Endothelial cell of umbilical vein (primary cell): ENCODE measurements around the gene HYLS1. TPM values are rescaled to one million over a fixed set of nuclear protein-coding genes. Genes with fewer than 3 reads are reported as not detected.

Experiments used
- BruUV-seq: library from RNA; stranded (reverse); fragments of 400-500 nt; replicated peaks from 2 replicates; lab custom pipeline; 2021; lab: Mats Ljungman, UMichigan
- CTCF ChIA-PET: fragments of 300-600, 350-600 bp; sonication (Branson Sonifier 250); formaldehyde crosslinking; loops from one replicate; lab custom pipeline; 2021; ENCODE audit warnings: antibody characterized with exemption, inconsistent platforms; lab: Charles Lee
- POLR2A ChIA-PET: fragments of 300-600, 350-600 bp; sonication (Branson Sonifier 250); formaldehyde crosslinking; loops from one replicate; lab custom pipeline; 2021; ENCODE audit warnings: antibody characterized with exemption, inconsistent platforms; lab: Charles Lee
- DNase-seq: peaks from one replicate; pipeline ENCODE4 v3.0.0-alpha.2; 2011; ENCODE audit warnings: low read depth, low spot score
- FAIRE-seq: peaks from 2 replicates; lab custom pipeline; 2011; peaks lifted over from hg19 to GRCh38; lab: Jason Lieb, UNC
- H2AFZ ChIP-seq: 2 replicates; pipeline ENCODE4 v1.6.0; 2012; ENCODE audit warnings: low read depth, low read length, control low read depth, inconsistent platforms
- H3K27ac ChIP-seq: 2 replicates; pipeline ENCODE4 v1.5.1; 2011; ENCODE audit warnings: low read depth, mild to moderate bottlenecking, control low read depth, low read length, moderate library complexity; ENCODE audit not compliant: insufficient read depth
- H3K27me3 ChIP-seq, 2 experiments: 2 replicates each; pipeline versions ENCODE4 v1.6.0 to v1.6.1; 2011; ENCODE audit warnings: low read length in 2 of 2, mixed read lengths in 1 of 2; ENCODE audit not compliant: control insufficient read depth in 2 of 2, insufficient read depth in 2 of 2
- H3K36me3 ChIP-seq, 2 experiments: 2 replicates in 1 of 2; 3 replicates in 1 of 2; pipeline ENCODE4 v1.5.1; 2011; ENCODE audit warnings: low read length in 2 of 2, mild to moderate bottlenecking in 1 of 2, moderate library complexity in 1 of 2; ENCODE audit not compliant: control insufficient read depth in 2 of 2, insufficient read depth in 2 of 2; ENCODE audit errors: extremely low read depth in 1 of 2
- H3K4me1 ChIP-seq: 3 replicates; pipeline ENCODE4 v1.5.1; 2011; ENCODE audit warnings: mild to moderate bottlenecking, low read length; ENCODE audit not compliant: control insufficient read depth, insufficient read depth; ENCODE audit errors: extremely low read depth
- H3K4me2 ChIP-seq: 2 replicates; pipeline ENCODE4 v1.6.1; 2011; ENCODE audit warnings: low read length, control low read depth, mixed read lengths; ENCODE audit not compliant: insufficient read depth
- H3K4me3 ChIP-seq, 3 experiments: fragments of 200-600 bp in 1 of 3; sonication (generic), shearing (Covaris generic) in 1 of 3; replicated peaks in 1 of 3; 2 replicates each; pipeline ENCODE4 v1.5.1; 2011 to 2016; ENCODE audit warnings: control low read depth in 3 of 3, low read length in 3 of 3, mild to moderate bottlenecking in 2 of 3, inconsistent platforms in 1 of 3, low read depth in 1 of 3, moderate library complexity in 1 of 3; ENCODE audit not compliant: insufficient read depth in 1 of 3
- H3K79me2 ChIP-seq: 2 replicates; pipeline ENCODE4 v1.6.0; 2012; ENCODE audit warnings: low read length, inconsistent platforms; ENCODE audit not compliant: control insufficient read depth, insufficient read depth
- H3K9ac ChIP-seq: replicated peaks from 2 replicates; pipeline ENCODE3; 2011; ENCODE audit warnings: low read length, control low read depth; ENCODE audit not compliant: insufficient read depth; ENCODE audit errors: extremely low read depth
- H3K9me1 ChIP-seq: replicated peaks from 3 replicates; pipeline ENCODE4 v1.6.0; 2011; ENCODE audit warnings: mild to moderate bottlenecking, low read length; ENCODE audit not compliant: control insufficient read depth, insufficient read depth; ENCODE audit errors: extremely low read depth
- H3K9me3 ChIP-seq: replicated peaks from 2 replicates; pipeline ENCODE4 v1.5.1; 2012; ENCODE audit warnings: low read length, inconsistent platforms; ENCODE audit not compliant: control insufficient read depth, insufficient read depth
- H4K20me1 ChIP-seq: replicated peaks from 2 replicates; pipeline ENCODE3; 2011; ENCODE audit warnings: mild to moderate bottlenecking, low read length; ENCODE audit not compliant: control insufficient read depth, insufficient read depth; ENCODE audit errors: extremely low read depth
- FOS ChIP-seq: IDR thresholded peaks from 2 replicates; pipeline ENCODE4 v1.6.1; 2011; ENCODE audit warnings: mild to moderate bottlenecking, low read length, moderate library complexity, borderline replicate concordance; ENCODE audit not compliant: insufficient read depth
- GATA2 ChIP-seq: IDR thresholded peaks from 2 replicates; pipeline ENCODE4 v1.7.0; 2011; ENCODE audit warnings: low read depth, mild to moderate bottlenecking, moderate library complexity, mixed read lengths, low read length; ENCODE audit not compliant: insufficient read length, insufficient read depth
- POLR2A ChIP-seq: IDR thresholded peaks from 2 replicates; pipeline ENCODE4 v1.6.1; 2012; ENCODE audit warnings: low read depth, mild to moderate bottlenecking, control low read depth, low read length
- dilution Hi-C: fragments of 300-500 bp; cut with MboI; formaldehyde crosslinking; loops from one replicate; pipeline ENCODE4 v1.15.0; 2019; ENCODE audit warnings: low sequenced_read_pairs; ENCODE audit not compliant: extremely low pct_ligation_motif_present
- intact Hi-C: fragments of 100-400 bp; cut with micrococcal nuclease; formaldehyde crosslinking; loops from one replicate; pipeline ENCODE4 v1.10.0; 2022
- polyA plus RNA-seq, 4 experiments: library from polyadenylated mRNA; depleted of rRNA in 3 of 4; stranded (reverse) in 3 of 4; unstranded in 1 of 4; fragments of >200 nt; gene quantifications; 2 replicates each; pipeline versions ENCODE4 v1.2.1 to v1.2.3, GENCODE V29; 2011 to 2012; ENCODE audit warnings: missing spikeins in 1 of 4
- total RNA-seq: library from RNA; stranded (reverse); gene quantifications from 2 replicates; pipeline ENCODE4 v1.2.3, GENCODE V29; 2021
- TF ChIP-seq, protein P1 (sequence below): IDR thresholded peaks from 2 replicates; pipeline ENCODE4 v1.6.1; 2011; ENCODE audit not compliant: insufficient read depth, insufficient read length
- TF ChIP-seq, protein P2 (sequence below), 2 donors: IDR thresholded peaks; 1 replicate in 1 of 2; 2 replicates in 1 of 2; pipeline ENCODE4 v1.5.1; 2011; ENCODE audit warnings: low read length in 2 of 2, mild to moderate bottlenecking in 2 of 2, moderate library complexity in 2 of 2, control low read depth in 1 of 2, inconsistent platforms in 1 of 2, low read depth in 1 of 2; ENCODE audit not compliant: insufficient read depth in 1 of 2; ENCODE audit errors: extremely low read depth in 1 of 2

Gene HYLS1
- total and polyA plus RNA-seq, 2 donors (not counting 3 experiments of a cell fraction or from before 2014, with no cell fraction given): 4.7 to 12.6 TPM

DNA sequence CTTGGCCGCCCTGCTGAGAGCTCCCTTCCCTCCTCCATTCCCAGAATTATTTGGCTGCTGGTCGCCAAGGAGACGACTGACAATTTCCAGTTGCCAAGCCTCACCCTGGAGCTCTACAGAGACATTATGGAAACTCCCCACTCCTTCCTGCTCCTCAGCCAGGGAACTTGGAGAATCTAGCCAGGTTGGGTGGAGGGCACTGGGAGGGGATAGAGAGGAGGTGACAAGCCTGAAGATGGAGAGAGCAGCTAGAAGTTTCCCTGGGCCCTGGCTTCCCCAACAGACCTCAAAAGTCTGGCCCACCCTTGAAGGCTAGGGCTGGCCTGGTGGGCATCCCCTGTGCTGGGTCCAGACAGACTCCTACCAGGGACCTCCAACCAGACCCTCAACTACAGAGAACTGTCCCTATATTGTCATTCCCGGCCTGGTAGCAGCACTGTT lies 51.6 kb downstream of the HYLS1 start:
- ChIA-PET CTCF (interaction anchor here (10.5 kb wide), 1 partner anchor 254 kb away, joined by 147 read pairs; no protein-coding TSS in a partner anchor), POLR2A (no interaction called here)
- no peaks in the 10 kb centered on the region for H3K9me3 ChIP-seq
- no peaks in the 10 kb centered on the region for H4K20me1 ChIP-seq
- no peak overlapping the region for H3K9ac ChIP-seq
- FAIRE-seq: no peak
- no TSS peak for BruUV-seq
- H2AFZ ChIP-seq: no peak overlapping the region
- intact Hi-C loops: no loop called here
- no peak overlapping the region for H3K4me3 ChIP-seq
- H3K36me3 ChIP-seq: no peaks in the 10 kb centered on the region
- TF ChIP-seq, protein P1, sequence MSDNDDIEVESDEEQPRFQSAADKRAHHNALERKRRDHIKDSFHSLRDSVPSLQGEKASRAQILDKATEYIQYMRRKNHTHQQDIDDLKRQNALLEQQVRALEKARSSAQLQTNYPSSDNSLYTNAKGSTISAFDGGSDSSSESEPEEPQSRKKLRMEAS: no peak
- no peak for TF ChIP-seq FOS
- H3K4me2 ChIP-seq: no peak overlapping the region
- no peaks in the 10 kb centered on the region for H3K27me3 ChIP-seq
- dilution Hi-C loops: no loop called here
- no peaks in the 10 kb centered on the region for H3K4me1 ChIP-seq
- no peaks in the 10 kb centered on the region for H3K9me1 ChIP-seq
- no peak for DNase-seq
- no peak overlapping the region for H3K27ac ChIP-seq
- no peaks in the 10 kb centered on the region for H3K79me2 ChIP-seq

DNA sequence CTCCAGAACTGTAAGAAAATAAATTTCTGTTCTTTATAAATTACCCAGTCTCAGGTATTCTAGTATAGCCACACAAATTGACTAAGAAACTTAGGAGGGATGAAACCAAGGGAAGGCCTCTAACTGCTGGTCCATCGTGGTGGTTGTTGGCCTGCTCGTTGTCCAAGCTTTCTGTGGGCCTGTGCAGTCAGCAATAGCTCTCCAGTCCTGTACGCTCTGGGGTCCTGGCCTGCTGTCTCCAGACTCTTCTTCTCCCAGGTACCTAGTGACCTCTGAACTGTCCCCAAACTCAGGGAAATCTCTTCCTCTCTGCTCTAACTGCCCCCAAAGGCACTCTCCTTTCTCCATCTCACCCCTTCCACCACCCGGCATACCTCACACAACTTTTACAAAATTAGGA lies 52.7 kb downstream of the HYLS1 start:
- POLR2A ChIA-PET: no interaction called here
- Histone ChIP-seq H3K4me1 (no peaks in the 10 kb centered on the region), H3K4me2 (no peak overlapping the region), H3K27me3 (no peaks in the 10 kb centered on the region), H3K9ac (no peak overlapping the region), H3K4me3 (no peak overlapping the region), H2AFZ (no peak overlapping the region), H4K20me1 (no peaks in the 10 kb centered on the region), H3K9me1 (no peaks in the 10 kb centered on the region), H3K9me3 (no peaks in the 10 kb centered on the region), H3K79me2 (no peaks in the 10 kb centered on the region), H3K27ac (no peak overlapping the region), H3K36me3 (no peaks in the 10 kb centered on the region)
- no peak for DNase-seq
- intact Hi-C loops: loop anchor here (5.0 kb wide), 1 partner anchor 122 kb away; the partner anchor contains the start of gene CDON
- no peak for FAIRE-seq
- CTCF ChIA-PET: interaction anchor here (1.0 to 10.5 kb wide), 2 partner anchors 252 to 280 kb away, joined by 3 to 147 read pairs; no protein-coding TSS in a partner anchor
- dilution Hi-C loops: no loop called here
- no TSS peak for BruUV-seq
- no peak for TF ChIP-seq POLR2A
- TF ChIP-seq GATA2: no peak
- TF ChIP-seq, protein P2, sequence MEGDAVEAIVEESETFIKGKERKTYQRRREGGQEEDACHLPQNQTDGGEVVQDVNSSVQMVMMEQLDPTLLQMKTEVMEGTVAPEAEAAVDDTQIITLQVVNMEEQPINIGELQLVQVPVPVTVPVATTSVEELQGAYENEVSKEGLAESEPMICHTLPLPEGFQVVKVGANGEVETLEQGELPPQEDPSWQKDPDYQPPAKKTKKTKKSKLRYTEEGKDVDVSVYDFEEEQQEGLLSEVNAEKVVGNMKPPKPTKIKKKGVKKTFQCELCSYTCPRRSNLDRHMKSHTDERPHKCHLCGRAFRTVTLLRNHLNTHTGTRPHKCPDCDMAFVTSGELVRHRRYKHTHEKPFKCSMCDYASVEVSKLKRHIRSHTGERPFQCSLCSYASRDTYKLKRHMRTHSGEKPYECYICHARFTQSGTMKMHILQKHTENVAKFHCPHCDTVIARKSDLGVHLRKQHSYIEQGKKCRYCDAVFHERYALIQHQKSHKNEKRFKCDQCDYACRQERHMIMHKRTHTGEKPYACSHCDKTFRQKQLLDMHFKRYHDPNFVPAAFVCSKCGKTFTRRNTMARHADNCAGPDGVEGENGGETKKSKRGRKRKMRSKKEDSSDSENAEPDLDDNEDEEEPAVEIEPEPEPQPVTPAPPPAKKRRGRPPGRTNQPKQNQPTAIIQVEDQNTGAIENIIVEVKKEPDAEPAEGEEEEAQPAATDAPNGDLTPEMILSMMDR (IDR thresholded peaks at IDR 0.05; ENCODE audit: extremely low read depth in 1 of 2, insufficient read depth in 1 of 2, low read depth in 1 of 2, low read length in 2 of 2): no peak
